Measurements from ENCODE around the gene ERN1.

The ERN1 gene

DNA sequence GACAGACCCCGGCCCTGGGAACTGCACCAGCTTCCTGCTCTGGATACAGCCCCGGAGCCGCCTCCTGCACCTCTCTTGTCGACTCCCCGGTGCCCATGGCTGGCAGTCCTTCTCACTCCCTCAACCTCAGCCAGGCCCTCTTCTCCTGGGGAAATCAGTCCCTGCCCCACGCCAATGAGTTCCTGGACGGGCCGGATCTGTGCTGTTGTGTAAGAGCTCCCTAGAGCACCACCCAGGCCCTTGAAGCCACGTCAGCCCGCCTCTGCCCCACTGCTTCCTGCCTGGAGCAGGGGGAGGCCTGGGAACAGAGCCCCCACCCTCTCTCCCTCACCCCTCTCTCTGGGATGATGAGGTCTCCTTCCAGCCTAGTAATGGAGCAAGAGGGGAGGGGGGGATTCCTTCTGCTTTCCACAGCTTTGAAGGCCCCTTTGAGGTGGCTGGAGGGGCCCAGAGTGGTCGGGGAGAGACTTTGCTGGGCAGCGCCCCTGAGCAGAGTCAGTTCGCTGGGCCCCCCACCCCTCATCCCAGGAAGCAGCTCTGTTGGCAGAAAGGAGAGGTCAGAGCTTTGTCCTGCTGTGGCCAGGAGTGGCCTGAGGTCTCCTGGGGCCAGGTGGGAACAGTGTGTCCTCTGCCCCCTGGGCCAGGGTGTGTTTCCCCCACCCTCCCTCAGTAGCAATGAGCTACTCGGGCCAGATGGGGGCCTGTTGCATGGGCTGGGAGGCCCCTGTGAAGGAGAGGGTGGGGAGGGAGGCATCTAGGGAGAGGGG, 128.0 kb downstream of the ERN1 start:
- FAIRE-seq = no peak

DNA sequence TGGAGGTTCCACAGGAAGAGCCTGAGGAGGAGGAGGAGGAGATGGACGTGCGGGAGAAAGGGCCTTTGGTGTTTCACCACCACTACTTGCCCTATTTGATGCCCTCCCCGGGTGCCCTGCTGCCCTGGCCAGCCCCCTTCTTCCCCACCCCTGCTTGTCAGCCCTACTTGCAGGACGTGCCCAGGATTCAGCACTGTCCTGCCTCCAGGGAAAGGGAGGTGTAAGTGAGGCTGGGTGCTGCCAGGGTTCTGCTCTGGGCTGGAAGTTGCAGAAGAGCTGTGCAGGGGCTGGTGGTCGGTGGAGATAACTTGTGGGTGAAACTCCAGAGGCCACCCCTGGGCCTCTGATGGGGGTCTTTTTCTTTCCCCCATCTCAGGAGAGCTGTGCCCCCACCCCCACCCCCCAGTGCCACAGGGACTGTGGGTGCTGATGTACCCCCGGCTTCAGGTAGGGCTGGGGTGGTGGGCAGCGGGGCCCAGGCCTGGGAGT, 128.8 kb downstream of the ERN1 start:
- no peak for FAIRE-seq

DNA sequence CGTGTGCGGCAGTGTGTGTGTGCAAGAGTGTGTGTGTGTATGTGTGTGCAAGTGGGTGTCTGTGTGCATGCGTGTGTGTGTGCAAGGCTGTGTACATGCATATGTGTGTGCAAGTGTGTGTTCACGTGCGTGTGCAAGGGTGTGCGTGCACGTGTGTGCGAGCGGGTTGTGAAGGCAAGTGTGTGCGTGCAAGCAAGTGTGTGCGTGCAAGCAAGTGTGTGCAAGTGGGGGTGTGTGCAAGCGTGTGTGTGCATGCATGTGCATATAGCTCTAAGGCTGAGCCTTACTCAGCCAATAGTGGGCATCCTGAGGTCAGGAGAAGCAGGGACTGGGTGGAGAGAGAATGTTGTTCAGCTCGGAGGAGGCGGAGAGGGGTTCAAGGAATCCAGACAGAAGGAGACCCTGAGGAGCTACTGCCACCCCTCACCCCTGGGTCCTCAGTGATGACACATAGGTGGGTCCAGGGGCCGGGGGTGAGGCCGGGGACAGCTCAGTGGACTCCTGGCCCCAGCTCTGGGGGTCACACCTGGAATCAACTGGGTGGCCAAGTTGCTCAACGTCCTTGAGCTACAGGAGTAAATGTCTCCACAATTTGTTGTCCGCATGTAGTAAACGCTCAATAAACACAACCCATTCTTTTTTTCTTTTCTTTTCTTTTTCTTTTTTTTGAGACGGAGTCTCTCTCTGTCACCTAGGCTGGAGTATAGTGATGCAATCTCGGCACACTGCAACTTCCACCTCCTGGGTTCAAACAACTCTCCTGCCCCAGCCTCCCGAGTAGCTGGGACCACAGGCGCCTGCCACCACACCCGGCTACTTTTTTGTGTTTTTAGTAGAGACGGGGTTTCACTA, 130.0 kb downstream of the ERN1 start:
- FAIRE-seq = no peak

DNA sequence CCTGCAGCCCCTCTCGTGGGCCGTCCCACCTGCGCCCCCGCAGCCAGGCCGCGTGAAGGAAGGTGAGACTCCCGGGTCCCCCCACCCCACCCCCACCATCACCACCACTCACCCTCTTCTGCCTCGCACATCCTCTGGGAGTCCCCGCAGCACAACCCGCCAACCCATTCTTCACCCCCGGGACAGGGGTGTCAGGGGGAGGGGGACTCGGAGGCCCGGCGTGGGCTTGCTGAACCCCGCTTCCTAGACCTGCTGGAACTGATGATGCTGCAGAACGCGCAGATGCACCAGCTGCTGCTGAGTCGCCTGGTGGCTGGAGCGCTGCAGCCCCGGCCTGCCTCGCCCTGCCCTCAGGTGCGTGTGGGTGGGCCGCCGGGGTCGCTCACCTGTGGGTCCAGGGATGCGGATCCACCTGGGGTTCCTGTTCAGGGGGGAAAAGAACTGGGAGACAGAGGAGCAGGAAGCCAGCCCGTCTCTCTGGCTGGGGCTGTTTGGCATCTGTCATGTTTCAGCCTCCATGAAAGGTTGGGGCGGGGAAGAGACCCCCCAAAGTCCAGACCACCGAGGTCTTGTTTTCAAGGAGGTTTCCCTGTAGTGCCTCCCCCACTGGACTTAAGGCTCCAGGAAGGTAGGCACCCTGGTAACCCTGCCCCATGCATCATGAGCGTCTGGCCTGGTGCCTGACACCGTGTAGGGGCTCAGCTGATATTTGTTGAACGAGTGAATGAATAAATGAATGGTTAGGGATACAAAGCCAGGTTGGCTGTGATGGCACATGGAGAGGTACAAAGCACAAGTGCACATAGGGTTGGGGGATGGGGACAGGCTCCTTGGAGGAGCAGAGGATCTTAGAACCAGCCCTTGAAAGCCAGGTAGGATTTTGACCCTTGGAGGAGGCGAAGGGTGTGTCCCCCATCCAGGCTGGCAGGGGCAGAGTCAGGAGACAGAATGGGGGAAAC, 130.9 kb downstream of the ERN1 start:
- FAIRE-seq = no peak

DNA sequence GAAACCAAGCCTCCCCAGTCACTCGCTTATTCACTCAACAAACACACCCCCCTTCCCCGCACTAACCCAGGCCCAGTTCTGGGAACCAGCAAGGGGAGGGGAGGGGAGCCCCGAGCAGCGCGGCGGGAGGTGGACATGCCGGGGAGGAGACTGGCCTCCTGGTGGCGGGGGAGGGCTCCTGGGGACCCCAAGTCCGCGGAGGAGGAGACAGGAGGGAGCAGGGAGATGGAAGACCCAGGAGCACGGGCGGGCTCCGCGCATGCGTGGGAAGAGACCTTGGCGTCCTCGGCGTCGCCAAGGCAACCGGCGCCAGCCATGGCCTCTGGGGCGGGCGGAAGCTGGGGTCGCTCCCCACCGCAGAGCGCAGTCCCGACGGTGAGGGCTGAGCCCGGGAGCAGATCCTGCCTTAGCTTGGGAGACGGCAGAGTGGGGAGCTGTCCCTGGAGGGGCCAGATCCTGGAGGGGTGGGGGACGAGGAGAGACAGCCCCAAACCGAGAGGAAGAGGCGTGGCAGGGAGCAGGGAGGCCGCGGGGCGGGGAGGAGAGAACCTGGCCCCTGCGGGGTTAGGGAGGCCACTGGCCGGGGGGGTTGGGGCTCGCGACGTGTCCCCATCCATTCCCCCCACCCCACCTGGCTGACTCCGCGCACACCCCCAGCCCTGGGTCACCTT, 131.8 kb downstream of the ERN1 start, which contains the start of gene PRR29:
TSS of gene PRR29 (plus strand) at position 302 of the 671 bp plus-strand sequence. CDS start at position 316, 14 bp downstream.
- no peak for FAIRE-seq

DNA sequence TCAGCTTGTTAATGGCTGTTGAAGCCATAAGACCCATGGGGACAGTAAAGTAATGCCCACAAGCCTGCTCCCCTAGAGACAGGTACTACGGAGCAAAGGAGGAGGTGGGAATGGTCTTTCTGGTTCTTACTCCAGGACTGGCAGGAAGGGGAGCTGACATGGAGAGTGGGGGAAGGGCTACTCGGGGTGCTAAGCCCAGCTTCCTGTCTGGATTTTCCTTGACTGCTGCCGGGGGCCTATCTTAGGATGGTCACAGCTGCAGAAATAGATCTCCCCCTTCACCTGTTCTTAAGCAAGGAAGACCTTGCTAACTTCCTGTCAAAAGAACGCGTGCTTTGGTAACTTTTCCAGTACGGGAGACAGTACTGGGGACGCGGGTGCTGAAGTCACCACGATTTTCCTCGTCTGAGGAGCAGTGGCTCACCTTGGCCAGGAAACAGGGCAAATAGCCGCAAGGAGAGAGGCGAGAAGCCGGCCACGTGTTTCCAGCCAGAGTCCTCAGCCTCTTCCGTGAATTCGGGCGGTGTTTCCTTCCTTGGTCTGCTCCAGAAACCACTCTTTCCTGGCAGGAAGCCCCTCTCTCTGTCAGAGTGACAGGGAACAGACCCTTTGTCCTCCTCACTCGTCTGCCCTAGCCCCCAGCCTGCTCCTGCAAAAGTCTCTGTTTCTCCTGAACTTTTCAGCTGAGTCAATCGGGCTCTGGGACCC, 132.4 kb downstream of the ERN1 start:
- FAIRE-seq = no peak

DNA sequence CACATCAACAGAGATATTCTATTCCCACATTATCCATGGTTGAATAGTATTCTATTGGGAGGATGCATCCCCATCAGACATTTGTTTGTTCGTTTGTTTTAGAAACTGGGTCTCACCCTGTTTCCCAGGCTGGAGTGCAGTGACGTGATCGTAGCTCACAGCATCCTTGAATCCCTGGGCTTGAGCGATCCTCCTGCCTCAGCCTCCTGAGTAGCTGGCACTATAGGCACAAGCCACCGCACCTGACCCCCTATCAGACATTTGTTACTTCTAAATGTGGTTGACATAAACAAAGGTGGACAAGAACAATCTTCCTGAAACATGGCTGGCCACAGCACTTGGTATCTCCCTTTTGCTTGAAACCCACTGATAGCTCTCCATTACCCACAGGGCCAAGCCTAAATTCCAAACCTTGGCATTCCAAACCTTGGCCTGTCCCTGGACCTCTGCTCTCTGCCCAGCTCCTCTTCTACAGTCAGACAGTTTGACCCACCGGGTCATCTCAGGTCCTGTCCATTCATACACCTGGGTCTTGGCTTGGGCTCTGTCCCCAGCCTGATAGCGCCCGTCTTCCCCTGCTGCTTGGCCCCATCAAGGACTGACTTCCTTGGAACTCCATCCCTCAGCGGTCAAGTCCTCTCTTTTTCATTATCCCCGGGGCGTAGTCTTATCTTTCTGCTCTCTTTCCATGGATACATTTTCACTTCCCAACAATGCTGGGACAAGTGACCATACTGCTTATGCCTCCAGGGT, 133.3 kb downstream of the ERN1 start:
- FAIRE-seq = no peak

DNA sequence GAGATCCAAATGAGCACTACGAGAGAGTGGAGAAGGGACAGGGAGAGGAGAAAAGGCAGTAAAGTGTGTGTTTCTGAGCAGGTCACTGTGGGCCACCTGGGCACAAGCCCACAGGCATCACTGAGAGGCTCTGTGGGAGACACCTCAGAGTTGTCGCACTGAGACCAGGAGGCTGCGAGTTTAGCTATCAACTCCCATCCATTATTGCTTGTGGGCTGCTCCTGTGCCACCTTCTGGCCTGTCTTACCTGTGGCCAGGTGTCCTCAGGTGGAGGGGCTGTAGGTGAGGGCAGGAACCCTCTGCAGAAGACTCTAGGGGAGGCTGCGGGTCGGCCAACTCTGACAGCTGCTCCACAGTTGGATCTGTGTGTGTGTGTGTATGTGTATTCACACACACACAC, 134.3 kb downstream of the ERN1 start:
- no peak for FAIRE-seq

DNA sequence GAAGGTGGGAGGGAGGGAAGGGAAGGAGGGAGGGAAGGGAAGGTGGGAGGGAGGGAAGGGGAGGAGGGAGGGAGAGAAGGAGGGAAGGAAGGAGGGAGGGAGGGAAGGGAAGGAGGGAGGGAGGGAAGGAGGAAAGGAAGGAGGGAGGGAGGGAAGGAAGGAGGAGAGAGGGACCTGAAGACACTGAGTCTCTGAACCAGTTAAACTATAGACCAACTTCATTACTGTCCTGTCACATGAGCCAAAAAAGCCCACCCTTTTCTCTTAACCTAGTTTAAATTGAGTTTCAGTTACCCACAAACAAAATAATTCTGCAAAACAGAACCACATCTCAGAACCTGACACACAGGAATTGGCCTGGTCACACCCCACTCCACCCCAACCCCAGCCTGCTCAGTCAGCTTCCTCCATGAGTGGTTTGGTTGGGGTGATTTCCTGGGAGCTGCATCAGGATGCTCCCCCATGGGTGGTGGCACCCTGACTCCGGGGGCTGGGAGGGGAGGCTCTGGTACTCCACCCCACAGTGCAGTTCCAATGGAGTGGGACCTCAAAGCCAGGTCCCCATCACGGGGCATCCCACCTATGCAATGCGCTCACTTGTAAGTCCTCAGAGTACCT, 136.5 kb downstream of the ERN1 start:
- no peak for FAIRE-seq

DNA sequence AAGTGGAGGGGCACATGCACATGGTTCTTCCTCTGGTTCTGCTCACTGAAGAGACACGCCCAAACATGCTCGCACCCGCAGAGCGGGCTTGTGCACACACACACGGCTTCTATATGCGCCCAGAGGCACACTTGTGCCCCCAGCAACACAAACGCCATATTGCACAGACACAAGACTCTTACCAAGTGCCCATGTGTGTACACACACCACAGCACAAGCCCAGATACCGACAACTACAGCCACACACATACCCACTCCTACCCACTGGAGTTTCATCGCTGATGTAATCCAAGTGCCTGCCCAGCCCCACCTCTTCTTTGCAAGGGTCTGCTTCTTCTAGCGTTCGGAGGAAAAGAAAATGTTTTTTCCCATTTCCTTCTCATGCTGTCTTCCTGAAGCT, 138.3 kb downstream of the ERN1 start:
- FAIRE-seq = no peak

DNA sequence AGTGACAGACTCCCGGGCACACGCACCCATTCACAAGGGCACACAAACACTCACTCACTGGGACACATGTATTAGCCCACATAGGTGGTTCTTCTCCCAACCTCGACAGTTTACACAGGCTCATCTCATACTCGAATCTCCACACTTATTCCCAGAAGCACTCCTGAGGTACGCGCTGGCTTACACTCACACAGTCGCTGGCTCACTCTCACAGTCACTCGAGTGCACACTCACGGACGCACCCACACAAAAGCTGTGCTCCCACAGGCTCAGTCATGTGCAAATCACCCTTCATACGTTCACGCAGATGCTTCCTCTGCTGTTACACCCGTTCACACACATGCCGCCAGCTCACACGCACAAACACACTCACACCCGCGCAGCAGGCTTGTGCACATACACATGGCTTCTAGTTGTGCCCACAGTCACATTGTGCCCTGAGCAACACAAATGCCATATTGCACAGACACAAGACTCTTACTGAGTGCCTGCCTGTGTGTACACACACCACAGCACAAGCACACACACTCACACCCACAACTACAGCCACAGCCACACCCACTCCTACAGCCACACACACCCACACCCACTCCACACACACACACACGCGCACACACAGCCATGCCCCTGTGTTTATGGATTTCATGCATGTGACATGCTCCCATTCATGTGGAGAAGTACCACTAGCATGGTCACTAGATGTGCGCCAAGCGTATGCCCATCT, 140.2 kb downstream of the ERN1 start:
- FAIRE-seq = no peak

Data from islet of Langerhans (tissue), 1 donor.